Astrocyte (in vitro differentiated cells and primary cell): Measurements from ENCODE around the gene ZNF555.

ENCODE experiments used
- EZH2 ChIP-seq: IDR thresholded peaks from 2 replicates; pipeline ENCODE4 v1.6.1; 2012; ENCODE audit warnings: mild to moderate bottlenecking, low read length, inconsistent platforms; ENCODE audit not compliant: insufficient read depth
- TF ChIP-seq, protein P1 (sequence below): IDR thresholded peaks from 2 replicates; pipeline ENCODE4 v1.5.1; 2011; ENCODE audit warnings: low read depth, mild to moderate bottlenecking, inconsistent platforms, low read length, moderate library complexity; ENCODE audit not compliant: insufficient read depth

DNA sequence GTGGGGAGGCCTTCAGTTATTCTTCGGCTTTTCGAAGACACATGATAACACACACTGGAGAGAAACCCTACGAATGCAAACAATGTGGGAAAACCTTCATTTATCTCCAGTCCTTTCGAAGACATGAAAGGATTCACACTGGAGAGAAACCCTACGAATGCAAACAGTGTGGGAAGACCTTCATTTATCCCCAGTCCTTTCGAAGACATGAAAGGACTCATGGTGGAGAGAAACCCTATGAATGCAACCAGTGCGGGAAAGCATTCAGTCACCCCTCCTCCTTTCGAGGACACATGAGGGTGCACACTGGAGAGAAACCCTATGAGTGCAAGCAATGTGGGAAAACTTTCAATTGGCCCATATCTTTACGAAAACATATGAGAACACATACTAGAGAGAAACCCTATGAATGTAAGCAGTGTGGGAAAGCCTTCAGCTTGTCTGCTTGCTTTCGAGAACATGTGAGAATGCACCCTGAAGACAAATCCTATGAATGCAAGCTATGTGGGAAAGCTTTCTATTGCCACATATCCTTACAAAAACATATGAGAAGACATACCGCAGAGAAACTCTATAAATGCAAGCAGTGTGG, 11.8 kb downstream of the ZNF555 start:
- no peak for TF ChIP-seq EZH2
- TF ChIP-seq, protein P1, sequence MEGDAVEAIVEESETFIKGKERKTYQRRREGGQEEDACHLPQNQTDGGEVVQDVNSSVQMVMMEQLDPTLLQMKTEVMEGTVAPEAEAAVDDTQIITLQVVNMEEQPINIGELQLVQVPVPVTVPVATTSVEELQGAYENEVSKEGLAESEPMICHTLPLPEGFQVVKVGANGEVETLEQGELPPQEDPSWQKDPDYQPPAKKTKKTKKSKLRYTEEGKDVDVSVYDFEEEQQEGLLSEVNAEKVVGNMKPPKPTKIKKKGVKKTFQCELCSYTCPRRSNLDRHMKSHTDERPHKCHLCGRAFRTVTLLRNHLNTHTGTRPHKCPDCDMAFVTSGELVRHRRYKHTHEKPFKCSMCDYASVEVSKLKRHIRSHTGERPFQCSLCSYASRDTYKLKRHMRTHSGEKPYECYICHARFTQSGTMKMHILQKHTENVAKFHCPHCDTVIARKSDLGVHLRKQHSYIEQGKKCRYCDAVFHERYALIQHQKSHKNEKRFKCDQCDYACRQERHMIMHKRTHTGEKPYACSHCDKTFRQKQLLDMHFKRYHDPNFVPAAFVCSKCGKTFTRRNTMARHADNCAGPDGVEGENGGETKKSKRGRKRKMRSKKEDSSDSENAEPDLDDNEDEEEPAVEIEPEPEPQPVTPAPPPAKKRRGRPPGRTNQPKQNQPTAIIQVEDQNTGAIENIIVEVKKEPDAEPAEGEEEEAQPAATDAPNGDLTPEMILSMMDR, result no peak
